ENCODE results near the gene TCFL5.

TCFL5 gene

GRCh38 chr20:62814709-62815065 lies 46.9 kb downstream of the TCFL5 start:
- H3K4me3 ChIP-seq (ENCODE audit: low read depth, low read length): no peak overlapping the region
- DNase-seq (ENCODE audit: low read depth): no peak
- TF ChIP-seq POLR2A (IDR thresholded peaks at IDR 0.05; ENCODE audit: extremely low read depth, insufficient read length): no peak
- TF ChIP-seq, protein P1, sequence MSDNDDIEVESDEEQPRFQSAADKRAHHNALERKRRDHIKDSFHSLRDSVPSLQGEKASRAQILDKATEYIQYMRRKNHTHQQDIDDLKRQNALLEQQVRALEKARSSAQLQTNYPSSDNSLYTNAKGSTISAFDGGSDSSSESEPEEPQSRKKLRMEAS (IDR thresholded peaks at IDR 0.05; ENCODE audit: low read depth, low read length): no peak
- TF ChIP-seq, protein P2, sequence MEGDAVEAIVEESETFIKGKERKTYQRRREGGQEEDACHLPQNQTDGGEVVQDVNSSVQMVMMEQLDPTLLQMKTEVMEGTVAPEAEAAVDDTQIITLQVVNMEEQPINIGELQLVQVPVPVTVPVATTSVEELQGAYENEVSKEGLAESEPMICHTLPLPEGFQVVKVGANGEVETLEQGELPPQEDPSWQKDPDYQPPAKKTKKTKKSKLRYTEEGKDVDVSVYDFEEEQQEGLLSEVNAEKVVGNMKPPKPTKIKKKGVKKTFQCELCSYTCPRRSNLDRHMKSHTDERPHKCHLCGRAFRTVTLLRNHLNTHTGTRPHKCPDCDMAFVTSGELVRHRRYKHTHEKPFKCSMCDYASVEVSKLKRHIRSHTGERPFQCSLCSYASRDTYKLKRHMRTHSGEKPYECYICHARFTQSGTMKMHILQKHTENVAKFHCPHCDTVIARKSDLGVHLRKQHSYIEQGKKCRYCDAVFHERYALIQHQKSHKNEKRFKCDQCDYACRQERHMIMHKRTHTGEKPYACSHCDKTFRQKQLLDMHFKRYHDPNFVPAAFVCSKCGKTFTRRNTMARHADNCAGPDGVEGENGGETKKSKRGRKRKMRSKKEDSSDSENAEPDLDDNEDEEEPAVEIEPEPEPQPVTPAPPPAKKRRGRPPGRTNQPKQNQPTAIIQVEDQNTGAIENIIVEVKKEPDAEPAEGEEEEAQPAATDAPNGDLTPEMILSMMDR (IDR thresholded peaks at IDR 0.05; ENCODE audit: low read depth, low read length): no peak
- no peak for TF ChIP-seq MYC (IDR thresholded peaks at IDR 0.05; ENCODE audit: low read depth, low read length)

DNA sequence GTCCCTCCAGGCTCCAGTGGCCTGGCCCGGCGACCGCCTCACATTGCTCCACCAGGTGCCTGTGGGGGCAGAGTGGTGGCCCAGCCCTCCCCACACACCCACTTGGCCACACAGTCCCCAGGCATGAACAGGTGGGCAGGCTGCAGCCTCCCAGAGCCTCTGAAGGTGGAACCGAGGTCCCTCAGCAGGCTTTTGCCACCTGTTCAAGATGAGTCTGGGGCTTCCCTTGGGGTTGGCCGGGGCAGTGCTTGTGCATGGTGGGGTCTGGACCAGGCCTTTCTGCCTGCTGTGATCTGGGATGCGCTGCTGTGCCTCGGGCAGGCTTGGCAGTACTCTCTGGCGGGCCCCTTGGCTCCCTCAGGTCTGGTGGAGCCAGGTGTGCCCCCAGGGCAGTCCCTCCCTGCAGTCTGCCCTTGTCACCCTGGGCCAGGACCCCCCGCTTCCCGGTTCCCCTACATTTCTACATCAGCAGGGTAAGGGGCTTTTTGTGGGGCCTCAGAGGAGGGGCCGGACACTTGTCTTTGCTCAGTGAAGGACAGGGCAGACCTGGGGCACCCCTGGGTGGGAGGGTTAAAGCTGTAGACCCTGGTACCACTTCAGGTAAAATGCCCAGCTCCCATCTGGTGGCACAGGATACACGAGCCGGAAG lies 47.4 kb downstream of the TCFL5 start:
- H3K4me3 ChIP-seq (ENCODE audit: low read depth, low read length): no peak overlapping the region
- no peak for DNase-seq (ENCODE audit: low read depth)
- TF ChIP-seq, protein P2 (IDR thresholded peaks at IDR 0.05; ENCODE audit: low read depth, low read length): no peak
- TF ChIP-seq MYC (IDR thresholded peaks at IDR 0.05; ENCODE audit: low read depth, low read length) (no peak), POLR2A (IDR thresholded peaks at IDR 0.05; ENCODE audit: extremely low read depth, insufficient read length) (no peak)
- TF ChIP-seq, protein P1 (IDR thresholded peaks at IDR 0.05; ENCODE audit: low read depth, low read length): no peak

GRCh38 chr20:62813588-62813987 lies 48.0 kb downstream of the TCFL5 start:
- DNase-seq (ENCODE audit: low read depth): no peak
- TF ChIP-seq, protein P1 (IDR thresholded peaks at IDR 0.05; ENCODE audit: low read depth, low read length): no peak
- TF ChIP-seq MYC (IDR thresholded peaks at IDR 0.05; ENCODE audit: low read depth, low read length) (no peak), POLR2A (IDR thresholded peaks at IDR 0.05; ENCODE audit: extremely low read depth, insufficient read length) (no peak)

GRCh38 chr20:62812907-62813200 lies 48.8 kb downstream of the TCFL5 start:
- no peak for DNase-seq (ENCODE audit: low read depth)
- TF ChIP-seq POLR2A (IDR thresholded peaks at IDR 0.05; ENCODE audit: extremely low read depth, insufficient read length): no peak
- TF ChIP-seq, protein P1 (IDR thresholded peaks at IDR 0.05; ENCODE audit: low read depth, low read length): no peak
- TF ChIP-seq, protein P2 (IDR thresholded peaks at IDR 0.05; ENCODE audit: low read depth, low read length): no peak
- no peak overlapping the region for H3K4me3 ChIP-seq (ENCODE audit: low read depth, low read length)

More at GRCh38 chr20:62813588-62813987, 48.0 kb downstream of the TCFL5 start:
- H3K4me3 ChIP-seq (ENCODE audit: low read depth, low read length): no peak overlapping the region

DNA sequence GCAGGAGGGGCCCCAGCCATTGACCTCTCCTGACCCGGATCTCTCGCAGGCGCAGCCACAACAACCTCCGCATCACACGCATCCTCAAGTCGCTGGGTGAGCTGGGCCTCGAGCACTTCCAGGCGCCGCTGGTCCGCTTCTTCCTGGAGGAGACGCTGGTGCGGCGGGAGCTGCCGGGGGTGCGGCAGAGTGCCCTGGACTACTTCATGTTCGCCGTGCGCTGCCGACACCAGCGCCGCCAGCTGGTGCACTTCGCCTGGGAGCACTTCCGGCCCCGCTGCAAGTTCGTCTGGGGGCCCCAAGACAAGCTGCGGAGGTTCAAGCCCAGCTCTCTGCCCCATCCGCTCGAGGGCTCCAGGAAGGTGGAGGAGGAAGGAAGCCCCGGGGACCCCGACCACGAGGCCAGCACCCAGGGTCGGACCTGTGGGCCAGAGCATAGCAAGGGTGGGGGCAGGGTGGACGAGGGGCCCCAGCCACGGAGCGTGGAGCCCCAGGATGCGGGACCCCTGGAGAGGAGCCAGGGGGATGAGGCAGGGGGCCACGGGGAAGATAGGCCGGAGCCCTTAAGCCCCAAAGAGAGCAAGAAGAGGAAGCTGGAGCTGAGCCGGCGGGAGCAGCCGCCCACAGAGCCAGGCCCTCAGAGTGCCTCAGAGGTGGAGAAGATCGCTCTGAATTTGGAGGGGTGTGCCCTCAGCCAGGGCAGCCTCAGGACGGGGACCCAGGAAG lies 49.3 kb downstream of the TCFL5 start:
- H3K4me3 ChIP-seq (ENCODE audit: low read depth, low read length): no peak overlapping the region
- DNase-seq (ENCODE audit: low read depth): no peak

More for the DNA sequence above, 49.3 kb downstream of the TCFL5 start:
- no peak for TF ChIP-seq POLR2A (IDR thresholded peaks at IDR 0.05; ENCODE audit: extremely low read depth, insufficient read length)
- TF ChIP-seq MYC (IDR thresholded peaks at IDR 0.05; ENCODE audit: low read depth, low read length): no peak
- TF ChIP-seq, protein P2 (IDR thresholded peaks at IDR 0.05; ENCODE audit: low read depth, low read length): no peak
- TF ChIP-seq, protein P1 (IDR thresholded peaks at IDR 0.05; ENCODE audit: low read depth, low read length): no peak
